Karpas-422 (cell line): ENCODE results near the gene ASB18. TPM values are rescaled to one million over a fixed set of nuclear protein-coding genes. Genes with fewer than 3 reads are reported as not detected.

Experiments
- DNase-seq: peaks from one replicate; pipeline ENCODE4 v3.0.0-alpha.2; 2015
- H2AFZ ChIP-seq: fragments of 200-600 bp; sonication (generic); 2 replicates; pipeline ENCODE4 v1.6.1; 2014; ENCODE audit warnings: antibody characterized with exemption, low read length, mixed read lengths
- H3K27ac ChIP-seq: fragments of 200-600 bp; sonication (generic); 2 replicates; pipeline ENCODE4 v1.5.1; 2014; ENCODE audit warnings: mild to moderate bottlenecking, low read length, moderate library complexity
- H3K27me3 ChIP-seq: fragments of 200-600 bp; sonication (generic); 2 replicates; pipeline ENCODE4 v1.6.1; 2014; ENCODE audit warnings: low read length, mixed read lengths
- H3K36me3 ChIP-seq: fragments of 200-600 bp; sonication (generic); 2 replicates; pipeline ENCODE4 v1.6.1; 2014; ENCODE audit warnings: low read length, mixed read lengths; ENCODE audit not compliant: insufficient read depth
- H3K4me1 ChIP-seq: fragments of 200-600 bp; sonication (generic); 2 replicates; pipeline ENCODE4 v1.6.1; 2014; ENCODE audit warnings: mild to moderate bottlenecking, low read length, mixed read lengths
- H3K4me2 ChIP-seq: fragments of 200-600 bp; sonication (generic); 2 replicates; pipeline ENCODE4 v1.6.1; 2014; ENCODE audit warnings: low read length, low read depth, mild to moderate bottlenecking; ENCODE audit not compliant: poor library complexity, severe bottlenecking
- H3K4me3 ChIP-seq: fragments of 200-600 bp; sonication (generic); 2 replicates; pipeline ENCODE4 v1.5.1; 2014; ENCODE audit warnings: mild to moderate bottlenecking, antibody characterized with exemption, low read length, mixed read lengths
- H3K79me2 ChIP-seq: fragments of 200-600 bp; sonication (generic); 2 replicates; pipeline ENCODE4 v1.6.1; 2014; ENCODE audit warnings: mild to moderate bottlenecking, low read length, mixed read lengths
- H3K9ac ChIP-seq: fragments of 200-600 bp; sonication (generic); 2 replicates; pipeline ENCODE4 v1.6.0; 2014; ENCODE audit warnings: low read length
- H3K9me2 ChIP-seq: fragments of 200-600 bp; sonication (generic), shearing (Covaris generic); replicated peaks from 2 replicates; pipeline ENCODE4 v1.6.0; 2014; ENCODE audit warnings: mild to moderate bottlenecking, low read length, moderate library complexity; ENCODE audit not compliant: insufficient read depth
- H3K9me3 ChIP-seq: fragments of 300-700, 200-600 bp; sonication (generic); 2 replicates; pipeline ENCODE4 v1.6.1; 2014; ENCODE audit warnings: low read length, mixed read lengths
- H4K20me1 ChIP-seq: fragments of 200-600 bp; sonication (generic); 2 replicates; pipeline ENCODE4 v1.6.1; 2014; ENCODE audit warnings: mild to moderate bottlenecking, antibody characterized with exemption, low read length, low read depth; ENCODE audit not compliant: insufficient read depth
- total RNA-seq: library from RNA; depleted of rRNA; stranded (reverse); fragments of >200 nt; shearing (Covaris generic); gene quantifications from 2 replicates; pipeline ENCODE4 v1.2.3, GENCODE V29; 2014; ENCODE audit warnings: low replicate concordance

The ASB18 gene
- total RNA-seq, 1 experiment from 2014 or later: not detected

DNA sequence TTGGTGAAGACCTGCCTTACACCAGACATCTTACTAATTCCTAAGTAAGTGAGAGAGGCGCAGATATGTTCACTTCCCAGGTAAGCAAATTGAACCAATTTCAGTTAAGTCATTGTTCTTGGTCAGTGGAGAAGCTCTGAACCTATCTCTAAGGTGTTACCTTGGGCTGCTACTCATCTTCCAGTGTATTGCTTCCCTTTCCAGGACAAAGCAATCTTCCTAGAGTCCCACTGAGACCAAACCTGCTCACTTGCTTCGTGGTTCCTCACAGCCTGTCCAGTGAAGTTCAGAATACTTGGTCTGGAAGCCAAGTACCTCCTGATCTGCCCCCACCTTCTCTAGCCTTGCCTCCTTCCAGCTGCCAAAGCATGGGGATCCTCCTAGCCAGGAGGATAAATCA is 73.5 kb downstream of the ASB18 start:
- H3K9me2 ChIP-seq: no peaks in the 10 kb centered on the region
- no peaks in the 10 kb centered on the region for H3K4me1 ChIP-seq
- H4K20me1 ChIP-seq: no peaks in the 10 kb centered on the region
- H3K4me2 ChIP-seq: no peak overlapping the region
- H2AFZ ChIP-seq: no peak overlapping the region
- H3K4me3 ChIP-seq: no peak overlapping the region
- no peak for DNase-seq
- H3K79me2 ChIP-seq: no peaks in the 10 kb centered on the region
- no peak overlapping the region for H3K9ac ChIP-seq
- no peaks in the 10 kb centered on the region for H3K36me3 ChIP-seq
- H3K27me3 ChIP-seq: no peaks in the 10 kb centered on the region
- H3K9me3 ChIP-seq: no peaks in the 10 kb centered on the region
- no peak overlapping the region for H3K27ac ChIP-seq

DNA sequence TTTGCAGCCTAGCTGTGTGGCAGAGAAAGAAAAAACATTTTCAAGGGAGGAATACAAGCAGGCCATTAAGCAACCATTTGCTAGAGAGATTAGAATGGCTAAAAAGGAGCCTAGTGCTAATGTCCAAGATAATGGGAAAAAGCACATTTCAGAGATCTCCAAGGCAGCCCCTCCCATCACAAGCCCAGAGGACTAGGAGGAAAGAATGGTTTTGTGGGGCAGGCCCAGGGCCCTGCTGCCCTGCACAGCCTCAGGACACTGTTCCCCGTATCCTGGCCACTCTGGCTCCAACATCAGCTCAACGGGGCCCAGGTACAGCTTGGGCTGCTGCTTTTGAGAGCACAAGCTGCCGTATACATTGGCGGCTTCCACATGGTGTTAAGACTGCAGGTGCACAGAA is 79.5 kb downstream of the ASB18 start:
- Histone ChIP-seq H3K9ac (no peak overlapping the region), H3K27ac (no peak overlapping the region), H3K9me2 (no peaks in the 10 kb centered on the region), H3K4me3 (no peak overlapping the region), H3K9me3 (no peaks in the 10 kb centered on the region), H2AFZ (no peak overlapping the region), H4K20me1 (no peaks in the 10 kb centered on the region), H3K79me2 (no peaks in the 10 kb centered on the region), H3K36me3 (no peaks in the 10 kb centered on the region), H3K4me1 (no peaks in the 10 kb centered on the region), H3K27me3 (no peaks in the 10 kb centered on the region), H3K4me2 (no peak overlapping the region)
- DNase-seq: no peak

DNA sequence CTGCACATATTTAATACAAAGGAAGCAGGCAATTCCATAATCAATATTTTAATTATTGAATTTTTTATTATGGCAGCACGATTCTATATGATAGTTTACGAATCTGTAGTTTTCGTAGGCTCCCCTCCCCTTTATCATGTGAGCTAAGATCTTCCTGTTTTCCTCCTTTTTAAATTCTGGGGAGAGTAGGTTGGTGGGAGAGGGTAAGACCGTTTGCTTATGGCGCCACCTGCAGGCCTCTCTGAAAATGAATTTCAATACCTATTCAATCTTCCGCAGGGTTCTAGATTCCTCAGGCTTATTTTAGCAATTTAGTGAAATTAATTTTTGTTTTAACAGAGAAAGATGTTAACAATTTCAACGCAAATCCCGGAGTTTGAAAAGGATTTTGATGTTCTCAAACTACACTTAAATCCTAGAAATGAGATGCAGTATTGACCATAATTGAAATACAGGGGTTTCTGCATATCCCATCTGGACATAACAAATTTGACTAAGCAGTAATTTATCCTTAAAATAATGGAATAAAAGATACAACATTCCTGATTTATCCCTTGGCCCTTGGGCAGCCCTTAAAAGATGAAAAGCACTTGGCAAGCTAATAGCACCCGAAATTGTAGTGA is 83.3 kb downstream of the ASB18 start:
- Histone ChIP-seq H3K4me2 (no peak overlapping the region), H3K36me3 (no peaks in the 10 kb centered on the region)
- DNase-seq: peak; percentile 75

DNA sequence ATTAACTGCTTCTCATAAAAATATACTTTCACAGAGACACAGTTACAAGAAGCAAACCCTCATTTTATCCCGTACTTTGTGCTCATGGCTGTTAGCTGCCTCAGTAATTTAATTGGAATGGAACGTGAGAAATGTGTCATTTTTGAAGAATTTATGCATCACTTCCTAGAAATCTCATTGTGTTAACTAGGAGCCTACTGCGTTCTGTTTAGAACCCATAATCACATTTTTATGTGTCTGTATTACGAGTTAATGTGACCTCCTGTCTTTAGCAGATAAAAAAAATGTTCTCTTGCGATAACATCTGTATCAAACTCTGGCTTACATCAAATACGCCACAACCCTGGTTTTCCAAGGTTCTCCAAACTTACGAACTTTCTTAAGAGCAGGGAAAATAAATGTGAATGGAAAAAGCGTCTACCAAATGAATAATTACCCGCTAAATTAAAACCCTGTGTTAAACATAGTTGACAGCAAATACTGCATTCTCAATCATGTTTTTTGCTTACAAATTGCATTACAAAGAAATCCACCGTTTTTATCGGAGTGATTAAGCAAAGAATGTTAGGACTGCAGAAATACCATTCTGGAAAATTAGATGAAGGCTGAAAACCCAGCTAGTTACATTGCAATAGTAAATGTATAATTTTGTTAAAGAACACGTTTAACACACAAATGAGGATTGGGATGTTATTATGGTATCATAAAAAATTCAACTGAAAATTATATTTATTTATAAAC is 84.0 kb downstream of the ASB18 start:
- Histone ChIP-seq H3K4me1 (no peaks in the 10 kb centered on the region), H3K4me2 (no peak overlapping the region), H3K4me3 (no peak overlapping the region), H3K27ac (no peak overlapping the region), H3K79me2 (no peaks in the 10 kb centered on the region), H3K9me2 (no peaks in the 10 kb centered on the region), H3K9ac (no peak overlapping the region), H4K20me1 (no peaks in the 10 kb centered on the region), H3K9me3 (no peaks in the 10 kb centered on the region), H3K36me3 (no peaks in the 10 kb centered on the region), H2AFZ (no peak overlapping the region), H3K27me3 (no peaks in the 10 kb centered on the region)
- DNase-seq: no peak

More for the DNA sequence above, 83.3 kb downstream of the ASB18 start:
- H2AFZ ChIP-seq: no peak overlapping the region
- no peak overlapping the region for H3K4me3 ChIP-seq
- H3K27ac ChIP-seq: no peak overlapping the region
- H3K9ac ChIP-seq: no peak overlapping the region
- H3K27me3 ChIP-seq: no peaks in the 10 kb centered on the region
- H3K4me1 ChIP-seq: no peaks in the 10 kb centered on the region
- H4K20me1 ChIP-seq: no peaks in the 10 kb centered on the region
- H3K9me2 ChIP-seq: no peaks in the 10 kb centered on the region
- no peaks in the 10 kb centered on the region for H3K9me3 ChIP-seq
- no peaks in the 10 kb centered on the region for H3K79me2 ChIP-seq

DNA sequence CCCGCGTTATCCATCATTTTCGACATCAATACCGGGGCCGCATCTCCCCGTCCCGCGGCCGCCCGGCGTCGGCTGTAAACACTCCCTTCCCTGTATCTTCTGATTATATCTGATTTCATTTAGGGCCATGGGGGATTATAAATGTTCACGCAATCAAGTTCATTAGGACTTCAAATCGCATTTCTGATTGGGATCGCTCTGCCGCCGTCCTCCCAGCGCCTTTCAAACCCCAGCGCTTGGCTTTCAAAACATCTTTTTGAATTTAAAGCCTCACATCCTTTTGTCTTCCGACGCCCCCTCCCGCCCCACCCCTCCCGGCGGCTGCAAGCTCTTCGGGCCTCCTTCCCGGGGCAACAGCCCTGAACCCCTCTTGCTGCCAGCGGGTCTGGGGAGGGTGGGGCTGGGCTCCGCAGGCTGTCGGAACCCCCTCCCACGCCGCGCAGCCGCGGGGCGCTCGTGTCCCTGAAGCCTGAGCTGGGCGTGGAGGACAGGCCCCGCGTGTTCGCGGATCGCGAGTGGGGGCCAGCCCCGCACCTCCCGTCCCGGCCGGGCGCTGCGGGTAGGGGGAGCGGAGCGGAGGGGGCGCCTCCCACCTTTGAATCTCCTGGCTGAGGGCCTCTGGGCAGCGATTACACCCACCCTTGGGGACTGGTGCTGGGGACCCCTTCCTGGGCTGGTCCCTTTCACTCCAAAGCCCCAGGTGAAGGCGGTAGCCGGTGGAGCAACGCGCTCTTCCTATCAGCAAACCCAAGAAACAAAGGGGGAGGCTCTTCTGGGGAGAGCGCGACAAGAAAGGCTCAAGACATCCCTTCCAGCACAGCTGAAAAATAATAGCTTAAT is 84.8 kb downstream of the ASB18 start:
- Histone ChIP-seq H3K4me3 (no peak overlapping the region), H3K79me2 (no peaks in the 10 kb centered on the region), H2AFZ (no peak overlapping the region), H3K9ac (no peak overlapping the region), H3K9me2 (no peaks in the 10 kb centered on the region), H3K27ac (no peak overlapping the region), H4K20me1 (no peaks in the 10 kb centered on the region), H3K36me3 (no peaks in the 10 kb centered on the region), H3K4me1 (no peaks in the 10 kb centered on the region), H3K27me3 (no peaks in the 10 kb centered on the region), H3K4me2 (no peak overlapping the region), H3K9me3 (no peaks in the 10 kb centered on the region)
- no peak for DNase-seq

DNA sequence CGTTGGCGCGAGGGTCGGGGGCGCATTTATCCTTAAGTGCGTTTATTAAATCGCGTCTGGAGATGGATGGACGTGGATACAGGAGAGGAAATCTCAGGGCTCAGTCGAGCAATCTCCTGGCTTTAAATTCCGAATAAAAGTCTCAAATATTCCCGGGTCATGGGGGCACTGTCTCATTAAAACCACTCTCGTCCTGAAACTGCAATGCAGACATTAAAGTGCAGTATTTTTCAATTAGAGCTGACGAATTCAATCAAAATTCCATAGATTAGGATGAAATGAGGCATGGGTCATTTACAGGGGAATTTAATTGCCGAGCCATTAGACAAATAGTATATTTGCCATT is 85.3 kb downstream of the ASB18 start:
- no peaks in the 10 kb centered on the region for H3K4me1 ChIP-seq
- H3K27me3 ChIP-seq: no peaks in the 10 kb centered on the region
- H3K9me3 ChIP-seq: no peaks in the 10 kb centered on the region
- H3K4me3 ChIP-seq: no peak overlapping the region
- no peaks in the 10 kb centered on the region for H4K20me1 ChIP-seq
- H3K9me2 ChIP-seq: no peaks in the 10 kb centered on the region
- no peaks in the 10 kb centered on the region for H3K36me3 ChIP-seq
- no peak overlapping the region for H3K27ac ChIP-seq
- no peaks in the 10 kb centered on the region for H3K79me2 ChIP-seq
- no peak for DNase-seq
- H2AFZ ChIP-seq: no peak overlapping the region
- no peak overlapping the region for H3K9ac ChIP-seq
- no peak overlapping the region for H3K4me2 ChIP-seq

DNA sequence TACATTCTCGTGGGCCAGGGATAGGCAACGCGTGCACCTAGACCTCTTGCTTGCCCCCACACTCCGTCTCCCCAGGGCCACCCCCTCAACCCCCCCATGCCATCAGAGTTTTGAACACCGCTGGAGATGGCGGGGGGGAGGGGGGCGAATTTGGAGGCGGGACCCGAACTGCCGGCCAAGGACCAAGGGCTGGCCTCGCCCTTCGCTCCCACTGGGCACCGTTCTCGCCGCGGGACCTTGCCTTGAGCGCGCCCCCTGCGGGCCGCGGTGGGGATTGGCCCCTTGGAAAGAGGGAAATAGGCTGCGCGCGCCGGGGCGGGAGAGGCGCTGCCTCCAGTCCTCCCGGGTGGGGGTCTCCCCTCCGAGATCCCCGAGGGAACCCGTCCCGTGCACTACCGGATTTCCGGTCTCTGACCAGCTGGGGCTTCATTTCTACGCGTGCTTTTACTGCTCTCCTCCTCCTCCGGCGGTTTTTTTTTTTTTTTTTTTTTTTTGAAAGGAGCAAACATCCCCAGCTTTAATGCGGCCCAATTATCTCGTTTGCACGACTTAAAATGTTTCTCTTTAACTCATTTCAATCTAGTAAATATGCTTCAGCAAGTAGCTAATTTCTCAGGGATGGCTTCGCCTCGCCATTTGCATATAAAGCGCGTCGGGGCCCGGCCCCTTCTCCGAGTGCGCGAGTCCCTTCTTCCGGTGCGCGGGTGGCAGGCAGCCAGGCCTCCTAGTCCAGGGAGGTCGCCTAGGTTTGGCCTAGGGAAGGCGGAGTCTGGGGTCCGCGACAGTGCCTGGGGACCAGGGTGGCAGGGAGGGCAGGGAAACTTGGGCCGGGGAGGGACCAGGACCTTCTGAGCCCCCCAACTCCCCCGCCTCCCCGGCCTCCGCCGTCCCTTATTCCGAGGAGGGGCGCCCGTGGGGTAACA is 86.0 kb downstream of the ASB18 start:
- Histone ChIP-seq H3K4me2 (no peak overlapping the region), H3K27ac (no peak overlapping the region), H3K4me3 (no peak overlapping the region), H3K9me3 (no peaks in the 10 kb centered on the region), H2AFZ (no peak overlapping the region), H4K20me1 (no peaks in the 10 kb centered on the region), H3K9ac (no peak overlapping the region), H3K27me3 (no peaks in the 10 kb centered on the region), H3K79me2 (no peaks in the 10 kb centered on the region), H3K4me1 (no peaks in the 10 kb centered on the region), H3K36me3 (no peaks in the 10 kb centered on the region), H3K9me2 (no peaks in the 10 kb centered on the region)
- DNase-seq: no peak
